HepG2 (cell line): ENCODE results near the gene CALU. TPM values are rescaled to one million over a fixed set of nuclear protein-coding genes. Genes with fewer than 3 reads are reported as not detected.

ENCODE experiments used
- ATAC-seq: fragments of 200-7000 bp; cut with Tn5 transposase; 3 replicates; pipeline ENCODE4 v1.9.1; 2020; ENCODE audit warnings: mild to moderate bottlenecking, moderate library complexity
- BruUV-seq: library from RNA; stranded (reverse); fragments of 400-500 nt; replicated peaks from 2 replicates; lab custom pipeline; 2021; lab: Mats Ljungman, UMichigan
- CTCF ChIA-PET: fragments of 300-600 bp; formaldehyde crosslinking; extraction: SDS; loops from one replicate; lab custom pipeline; 2021; ENCODE audit warnings: low total read pairs, inconsistent platforms, low intra/inter-chr PET ratio; lab: Yijun Ruan, JAX
- POLR2A ChIA-PET: fragments of 350-600 bp; sonication (Branson Sonifier 250); formaldehyde crosslinking; loops from one replicate; lab custom pipeline; 2020; ENCODE audit warnings: antibody characterized with exemption, inconsistent platforms; lab: Yijun Ruan, JAX
- DNase-seq: peaks from one replicate; pipeline ENCODE4 v3.0.0-alpha.2; 2015; ENCODE audit warnings: low spot score
- FAIRE-seq: peaks from 3 replicates; lab custom pipeline; 2011; peaks lifted over from hg19 to GRCh38; lab: Jason Lieb, UNC
- H2AFZ ChIP-seq: one replicate; pipeline ENCODE4 v1.6.1; 2011; ENCODE audit warnings: low read length, inconsistent platforms
- H3K27ac ChIP-seq: fragments of 300-600 bp; 3 replicates; pipeline ENCODE4 v1.8.0; 2011; ENCODE audit warnings: mixed run types, mild to moderate bottlenecking, mixed read lengths, low read length, inconsistent platforms; ENCODE audit not compliant: insufficient read depth; ENCODE audit errors: extremely low read length
- H3K27me3 ChIP-seq, 2 experiments: fragments of 200-600 bp in 1 of 2; 2 replicates in 1 of 2; 3 replicates in 1 of 2; pipeline versions ENCODE4 v1.6.0 to v1.8.0; 2011; ENCODE audit warnings: low read length in 2 of 2, mild to moderate bottlenecking in 2 of 2, moderate library complexity in 2 of 2, inconsistent platforms in 1 of 2; ENCODE audit not compliant: insufficient read depth in 2 of 2, control insufficient read depth in 1 of 2
- H3K36me3 ChIP-seq, 2 experiments: fragments of 200-600 bp in 1 of 2; replicated peaks in 1 of 2; 2 replicates in 1 of 2; 3 replicates in 1 of 2; pipeline versions ENCODE4 v1.5.1 to v1.8.0; 2011; ENCODE audit warnings: low read length in 2 of 2, inconsistent platforms in 1 of 2; ENCODE audit not compliant: insufficient read depth in 2 of 2, control insufficient read depth in 1 of 2
- H3K4me1 ChIP-seq: 2 replicates; pipeline ENCODE4 v1.5.1; 2012; ENCODE audit warnings: low read length, inconsistent platforms; ENCODE audit not compliant: insufficient read depth
- H3K4me2 ChIP-seq: 2 replicates; pipeline ENCODE4 v1.6.0; 2011; ENCODE audit warnings: low read depth, low read length, inconsistent platforms
- H3K4me3 ChIP-seq, 3 experiments: fragments of 200-600 bp in 1 of 3; sonication (generic), shearing (Covaris generic) in 1 of 3; replicated peaks in 1 of 3; 2 replicates each; pipeline ENCODE4 v1.5.1; 2011 to 2016; ENCODE audit warnings: low read length in 3 of 3, inconsistent platforms in 2 of 3, low read depth in 2 of 3, mild to moderate bottlenecking in 2 of 3, control low read depth in 1 of 3, mixed read lengths in 1 of 3; ENCODE audit not compliant: insufficient read depth in 1 of 3
- H3K79me2 ChIP-seq: one replicate; pipeline ENCODE4 v1.6.1; 2011; ENCODE audit warnings: low read length, inconsistent platforms; ENCODE audit not compliant: insufficient read depth
- H3K9ac ChIP-seq: 2 replicates; pipeline ENCODE4 v1.6.0; 2011; ENCODE audit warnings: mild to moderate bottlenecking, low read depth, low read length, inconsistent platforms; ENCODE audit not compliant: insufficient read depth
- H3K9me3 ChIP-seq: 2 replicates; pipeline ENCODE4 v1.5.1; 2012; ENCODE audit warnings: mild to moderate bottlenecking, low read length
- H4K20me1 ChIP-seq: 2 replicates; pipeline ENCODE4 v1.6.0; 2011; ENCODE audit warnings: inconsistent platforms, mild to moderate bottlenecking, low read length, moderate library complexity; ENCODE audit not compliant: insufficient read depth
- BCLAF1 ChIP-seq: fragments of 450-650 bp; IDR thresholded peaks from 2 replicates; pipeline ENCODE4 v1.6.1; 2017; ENCODE audit warnings: mild to moderate bottlenecking
- DMTF1 ChIP-seq: sonication (generic); formaldehyde crosslinking; IDR thresholded peaks from 2 replicates; pipeline ENCODE4 v1.4.0; 2020; ENCODE audit warnings: mild to moderate bottlenecking, missing genetic modification reagents
- E2F5 ChIP-seq: sonication (generic); formaldehyde crosslinking; conservative IDR thresholded peaks from 2 replicates; pipeline ENCODE4 v1.4.0; 2020; ENCODE audit warnings: missing genetic modification reagents
- GTF3A ChIP-seq: sonication (generic); formaldehyde crosslinking; conservative IDR thresholded peaks from 2 replicates; pipeline ENCODE4 v1.4.0; 2020; ENCODE audit warnings: mild to moderate bottlenecking, missing genetic modification reagents
- HNRNPLL ChIP-seq: fragments of 200-400 bp; formaldehyde crosslinking; IDR thresholded peaks from 2 replicates; pipeline ENCODE4 v1.6.1; 2017; ENCODE audit warnings: mild to moderate bottlenecking, low read depth, low read length; ENCODE audit not compliant: poor library complexity, severe bottlenecking
- KLF15 ChIP-seq: sonication (generic); formaldehyde crosslinking; IDR thresholded peaks from 2 replicates; pipeline ENCODE4 v1.8.1; 2023; ENCODE audit warnings: borderline replicate concordance, mild to moderate bottlenecking, inconsistent platforms, missing genetic modification reagents, mixed read lengths
- MTA3 ChIP-seq: sonication (generic); formaldehyde crosslinking; IDR thresholded peaks from 2 replicates; pipeline ENCODE4 v1.4.0; 2020; ENCODE audit warnings: missing genetic modification reagents
- NPAS2 ChIP-seq: sonication (generic); formaldehyde crosslinking; IDR thresholded peaks from 2 replicates; pipeline ENCODE4 v1.8.0; 2022; ENCODE audit warnings: mild to moderate bottlenecking, missing genetic modification reagents, borderline replicate concordance
- ZIK1 ChIP-seq: sonication (generic); formaldehyde crosslinking; IDR thresholded peaks from 2 replicates; pipeline ENCODE4 v1.5.0; 2020; ENCODE audit warnings: mild to moderate bottlenecking, low read depth, missing genetic modification reagents, borderline replicate concordance
- ZNF552 ChIP-seq: sonication (generic); formaldehyde crosslinking; IDR thresholded peaks from 2 replicates; pipeline ENCODE4 v1.9.0; 2022; ENCODE audit warnings: missing genetic modification reagents, mild to moderate bottlenecking, borderline replicate concordance
- ZNF646 ChIP-seq: sonication (generic); formaldehyde crosslinking; IDR thresholded peaks from 2 replicates; pipeline ENCODE4 v1.9.0; 2021; ENCODE audit warnings: mild to moderate bottlenecking, missing genetic modification reagents
- ZSCAN22 ChIP-seq: sonication (generic); formaldehyde crosslinking; IDR thresholded peaks from 2 replicates; pipeline ENCODE4 v1.4.0; 2020; ENCODE audit warnings: mild to moderate bottlenecking, missing genetic modification reagents
- WGBS: methylation state at CpG from one replicate; pipeline ENCODE4 v1.1.6; 2017; ENCODE audit warnings: low lambda C conversion rate; 5-methylcytosine and 5-hydroxymethylcytosine counted together
- in situ Hi-C: cut with HindIII; loops from 2 replicates; pipeline ENCODE4 v1.10.0; 2017; ENCODE audit warnings: low pct_unique_long_range_greater_than_20kb; ENCODE audit not compliant: extremely low pct_ligation_motif_present
- intact Hi-C: fragments of 100-400 bp; cut with micrococcal nuclease; formaldehyde crosslinking; loops from one replicate; pipeline ENCODE4 v1.10.0; 2022; ENCODE audit not compliant: unreplicated experiment
- polyA plus RNA-seq, 8 experiments: library from polyadenylated mRNA; depleted of rRNA in 3 of 8; stranded (reverse) in 7 of 8; unstranded in 1 of 8; fragments of >200 nt; fragmentation: Illumina TruSeq in 4 of 8; extraction: Trizol in 4 of 8; gene quantifications; 2 replicates each; pipeline versions ENCODE4 v1.2.1 to v1.2.3, GENCODE V29; 2011 to 2016; ENCODE audit warnings: low read depth in 4 of 8, missing spikeins in 1 of 8, mixed read lengths in 1 of 8; ENCODE audit not compliant: insufficient read depth in 1 of 8
- total RNA-seq, 5 experiments: library from RNA; depleted of rRNA; stranded (reverse); fragments of >200 nt; fragmentation: Illumina TruSeq; extraction: Trizol; gene quantifications; 2 replicates each; pipeline ENCODE4 v1.2.3, GENCODE V29; 2016; ENCODE audit warnings: low read depth in 1 of 5

The CALU gene
- total and polyA plus RNA-seq, 2 of the 13 experiments (the other 11 are each of a cell fraction or from before 2014, with no cell fraction given) = 198 to 252 TPM

- Histone ChIP-seq H3K27ac (no peak overlapping the region), H3K36me3 (no peaks in the 10 kb centered on the region), H2AFZ (no peak overlapping the region), H3K4me3 (no peak overlapping the region), H3K4me2 (no peak overlapping the region), H3K9me3 (no peaks in the 10 kb centered on the region), H4K20me1 (no peaks in the 10 kb centered on the region), H3K4me1 (no peaks in the 10 kb centered on the region), H3K9ac (no peak overlapping the region), H3K27me3 (peaks cover 0 to 15% of the 10 kb centered on the region in 2 experiments; a peak in 1 of 5 replicates), H3K79me2 (no peaks in the 10 kb centered on the region)
- DNase-seq = no peak
- ATAC-seq = no peak
- FAIRE-seq = no peak
- intact Hi-C loops = no loop called here
- BruUV-seq = no TSS peak
- ChIA-PET POLR2A (no interaction called here), CTCF (no interaction called here)
- in situ Hi-C loops = no loop called here
- WGBS = 16% methylated on average over 3 of the region's 3 CpGs
- TF ChIP-seq KLF15 (no peak), HNRNPLL (no peak), ZIK1 (no peak), ZSCAN22 (CRISPR knock-in tag) (no peak), BCLAF1 (no peak), ZNF646 (no peak), GTF3A (no peak), NPAS2 (CRISPR knock-in tag) (no peak), MTA3 (CRISPR knock-in tag) (no peak), DMTF1 (CRISPR knock-in tag) (no peak), E2F5 (CRISPR knock-in tag) (no peak), ZNF552 (CRISPR knock-in tag) (no peak)
Observed at GRCh38 chr7:128708824-128709223, 30.3 kb upstream of the CALU start.
